ENCODE results near the gene PRR16.

The PRR16 gene

DNA sequence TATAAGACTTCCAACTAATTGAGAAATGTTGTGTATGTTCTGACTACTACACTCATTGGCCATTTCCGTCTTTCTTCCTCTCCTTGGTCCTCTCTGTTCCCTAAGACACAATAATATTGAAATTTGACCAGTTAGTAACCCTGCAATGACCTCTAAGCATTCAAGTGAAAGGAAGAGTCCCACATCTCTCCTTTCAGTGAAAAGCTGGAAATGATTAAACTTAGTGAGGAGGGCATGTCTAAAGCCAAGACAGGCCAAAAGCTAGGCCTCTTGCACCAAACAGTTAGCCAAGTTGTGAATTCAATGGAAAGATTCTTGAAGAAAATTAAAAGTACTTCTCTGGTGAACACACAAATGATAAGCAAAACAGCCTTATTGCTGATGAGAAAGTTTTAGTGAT lies 122.5 kb downstream of the PRR16 start:
- DNase-seq, result no peak

DNA sequence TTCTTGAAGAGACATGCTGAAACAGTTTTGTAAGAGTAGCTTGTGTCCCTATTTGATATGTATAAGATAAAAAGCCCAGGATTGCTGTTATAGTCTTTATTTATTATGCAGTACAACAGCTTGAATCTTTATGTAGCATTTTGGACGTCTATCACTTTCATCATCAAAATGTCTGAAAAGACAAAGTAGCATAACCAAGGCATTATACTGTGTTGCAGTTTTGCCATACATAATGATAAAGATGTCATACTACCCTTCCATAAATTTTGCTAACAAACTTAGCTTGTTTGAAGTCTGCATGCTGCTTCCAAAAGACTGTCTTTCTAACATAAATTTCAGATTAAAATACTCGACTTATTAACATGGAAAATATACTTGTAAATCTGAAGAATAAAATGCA lies 127.8 kb downstream of the PRR16 start:
- DNase-seq, result no peak

DNA sequence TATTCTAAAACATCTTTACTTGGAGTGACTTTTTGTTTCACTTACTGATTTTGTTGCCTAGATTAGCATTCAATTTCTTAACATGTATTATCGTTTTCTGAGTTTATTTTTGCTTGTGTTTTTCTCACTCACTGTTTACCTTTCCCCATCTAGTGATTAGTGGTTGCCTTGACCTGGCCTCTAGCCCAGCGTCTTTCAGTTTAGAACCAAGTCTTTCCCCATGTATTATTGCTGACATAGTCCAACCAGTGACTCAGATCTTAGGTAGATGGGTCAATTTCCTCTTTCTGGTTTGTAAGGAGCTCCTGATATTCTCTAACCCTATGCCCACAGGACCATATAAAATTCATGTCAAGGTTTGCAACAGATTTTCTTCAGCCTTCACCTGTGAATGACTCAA lies 135.5 kb downstream of the PRR16 start:
- no peak for DNase-seq

DNA sequence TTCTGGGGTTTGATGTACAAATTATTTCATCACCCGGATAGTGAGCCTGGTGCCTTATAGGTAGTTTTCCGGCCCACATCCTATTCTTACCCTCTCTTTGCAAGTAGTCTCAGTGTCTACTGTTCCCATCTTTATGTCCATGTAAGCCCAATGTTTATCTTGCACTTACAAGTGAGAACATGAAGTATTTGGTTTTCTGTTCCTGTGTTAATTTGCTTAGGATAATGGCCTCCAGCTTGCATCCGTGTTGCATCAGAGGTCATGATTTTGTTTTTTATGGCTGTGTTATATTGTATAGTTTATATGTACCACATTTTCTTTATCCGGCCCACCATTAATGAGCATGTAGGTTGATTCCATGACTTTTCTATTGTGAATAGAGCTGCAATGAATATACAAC lies 136.5 kb downstream of the PRR16 start:
- DNase-seq, result no peak

DNA sequence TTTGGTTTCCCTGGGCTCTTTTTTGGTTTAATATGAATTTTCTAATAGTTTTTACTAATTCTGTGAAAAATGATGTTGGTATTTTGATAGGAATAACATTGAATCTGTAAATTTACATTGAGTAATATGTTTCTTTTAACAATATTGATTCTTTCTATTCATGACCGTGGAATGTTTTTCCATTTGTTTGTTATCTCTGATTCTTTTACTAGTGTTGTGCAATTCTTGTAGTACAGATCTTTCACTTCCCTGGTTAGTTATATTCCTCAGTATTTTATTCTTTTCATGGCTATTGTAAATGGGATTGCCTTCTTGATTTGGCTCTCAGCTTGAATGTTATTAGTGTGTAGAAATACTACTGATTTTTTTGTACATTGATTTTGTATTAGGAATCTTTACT lies 137.9 kb downstream of the PRR16 start:
- DNase-seq, result no peak

DNA sequence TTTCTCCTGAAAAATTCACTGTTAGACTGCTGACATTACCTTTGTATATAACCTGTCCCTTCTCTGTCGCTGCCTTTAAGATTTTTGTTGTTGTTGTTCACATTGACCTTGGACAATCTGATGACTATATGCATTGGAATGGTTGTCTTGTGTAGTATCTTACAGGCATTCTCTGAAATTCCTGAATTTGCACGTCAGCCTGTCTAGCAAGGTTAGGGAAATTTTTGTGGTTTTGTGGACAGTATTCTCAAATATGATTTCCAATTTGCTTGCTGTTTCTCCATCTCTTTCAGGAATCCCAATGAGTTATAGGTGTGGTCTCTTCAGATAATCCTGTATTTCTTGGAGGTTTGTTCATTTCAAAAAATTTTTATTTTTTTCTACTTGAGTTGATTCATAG lies 140.8 kb downstream of the PRR16 start:
- DNase-seq, result no peak

DNA sequence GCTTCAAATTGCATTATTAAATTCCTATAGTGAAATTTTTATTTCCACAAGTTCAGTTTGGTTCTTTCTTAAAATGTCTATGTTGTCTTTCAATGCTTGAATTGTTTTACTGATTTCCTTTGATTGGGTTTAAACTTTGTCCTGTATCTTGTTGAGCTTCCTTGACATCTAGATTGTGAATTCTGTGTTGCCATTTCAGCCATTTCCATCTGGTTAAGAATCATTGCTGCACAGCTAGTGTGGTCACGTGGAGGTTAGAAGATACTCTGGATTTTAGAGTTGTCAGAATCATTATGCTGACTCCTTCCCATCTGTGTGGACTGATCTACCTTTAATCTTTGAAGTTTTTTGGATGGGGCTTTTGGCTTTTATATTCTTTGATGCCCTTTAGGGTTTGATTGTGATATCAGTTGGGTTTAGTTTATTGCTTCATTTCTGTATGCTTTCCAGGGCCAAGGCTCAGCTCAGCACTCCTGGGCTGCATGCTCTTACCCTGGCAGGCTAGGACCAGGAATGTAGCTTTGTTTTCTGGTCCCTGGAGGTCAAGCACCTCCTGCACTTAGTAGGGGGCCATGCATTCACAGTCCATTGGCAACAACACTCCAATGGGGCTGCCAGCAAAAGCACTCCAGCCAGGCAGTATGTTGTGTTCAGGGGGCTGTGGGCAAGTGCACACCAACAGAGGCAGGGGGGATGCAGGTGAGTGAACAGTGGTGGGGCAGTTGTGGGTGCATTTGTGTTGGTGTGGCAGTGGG lies 141.4 kb downstream of the PRR16 start:
- DNase-seq, result no peak

DNA sequence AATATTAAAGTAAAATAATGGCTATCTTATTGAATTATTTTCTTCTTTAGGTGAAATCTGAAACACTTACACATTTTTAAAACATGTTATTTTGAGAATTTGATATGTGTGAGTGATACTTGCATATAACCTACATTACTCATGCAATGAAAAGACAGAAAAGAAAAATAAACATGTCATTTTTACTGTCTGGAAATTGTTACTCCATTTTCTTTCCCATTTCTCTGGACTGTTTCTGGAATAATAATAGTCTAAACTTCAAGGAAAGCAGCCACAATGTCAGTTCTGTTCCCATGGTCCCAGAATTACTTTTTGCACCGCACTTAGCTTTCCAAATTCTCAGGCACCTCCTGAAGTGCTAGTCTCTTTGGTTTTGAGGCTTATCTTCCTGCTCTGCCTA lies 145.5 kb downstream of the PRR16 start:
- DNase-seq, result no peak

DNA sequence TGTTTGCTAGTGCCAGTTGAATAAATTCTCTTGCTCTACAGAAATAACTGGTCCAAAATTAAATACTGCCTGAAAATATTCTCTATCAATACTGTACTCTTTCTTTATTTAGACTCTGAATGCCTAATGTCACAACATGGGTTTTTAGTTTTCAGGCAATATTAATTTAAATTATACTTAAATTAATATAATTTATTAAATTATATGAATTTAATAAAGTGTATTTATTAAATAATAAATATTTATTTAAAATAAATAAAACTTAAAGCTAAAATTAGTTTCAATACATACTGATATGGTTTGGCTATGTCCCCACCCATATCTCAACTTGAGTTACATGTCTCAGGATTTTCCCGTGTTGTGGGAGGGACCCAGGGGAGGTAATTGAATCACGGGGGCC lies 146.0 kb downstream of the PRR16 start:
- no peak for DNase-seq

DNA sequence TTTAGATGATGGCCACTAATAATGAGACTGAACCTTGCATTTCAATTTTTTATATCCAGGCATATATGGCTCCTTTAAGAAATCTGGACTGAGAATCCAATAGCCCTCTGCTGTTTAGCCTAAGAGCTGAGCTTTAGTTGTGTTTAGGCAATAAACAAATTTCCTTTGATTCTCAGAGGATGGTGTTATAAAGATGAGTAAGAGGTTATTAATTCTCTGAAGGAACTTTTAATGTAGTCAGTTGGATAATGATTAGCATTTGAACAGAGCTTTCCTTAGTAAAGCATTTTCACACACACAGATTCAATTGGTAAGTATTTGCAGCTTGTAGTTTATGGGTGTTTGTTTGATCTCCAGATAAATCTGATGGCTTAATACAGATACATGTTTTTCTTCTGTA lies 149.6 kb downstream of the PRR16 start:
- DNase-seq, result no peak

DNA sequence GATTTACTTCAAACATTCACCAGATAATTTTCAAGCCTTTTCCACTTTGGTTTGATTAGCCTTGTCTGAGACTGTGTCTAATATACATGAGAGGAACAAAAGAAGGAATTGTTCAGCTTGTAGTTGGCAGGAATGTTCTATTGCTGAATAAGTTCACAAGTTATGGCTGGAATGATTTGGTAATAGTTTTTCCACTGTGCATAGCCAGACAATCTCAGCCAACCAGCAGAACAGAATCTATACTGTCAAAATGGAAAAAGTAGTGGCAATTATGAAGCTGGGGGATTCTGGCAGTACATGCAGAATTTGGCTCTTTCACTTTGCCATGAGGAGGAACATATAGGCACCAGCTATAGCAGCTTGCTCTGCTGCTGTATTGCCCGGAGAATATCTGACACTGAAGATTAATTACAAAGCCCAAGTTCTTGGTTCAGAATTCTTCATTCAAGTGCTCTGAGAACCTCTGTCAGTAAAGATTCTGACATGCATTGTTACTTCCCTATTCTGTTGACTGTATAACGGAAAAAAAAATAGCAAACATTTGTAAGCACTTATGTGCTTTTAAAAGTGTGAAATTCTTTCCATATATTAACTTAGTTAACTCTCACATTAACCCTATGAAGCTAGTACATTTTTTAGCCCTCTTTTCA lies 150.6 kb downstream of the PRR16 start:
- DNase-seq, result no peak

DNA sequence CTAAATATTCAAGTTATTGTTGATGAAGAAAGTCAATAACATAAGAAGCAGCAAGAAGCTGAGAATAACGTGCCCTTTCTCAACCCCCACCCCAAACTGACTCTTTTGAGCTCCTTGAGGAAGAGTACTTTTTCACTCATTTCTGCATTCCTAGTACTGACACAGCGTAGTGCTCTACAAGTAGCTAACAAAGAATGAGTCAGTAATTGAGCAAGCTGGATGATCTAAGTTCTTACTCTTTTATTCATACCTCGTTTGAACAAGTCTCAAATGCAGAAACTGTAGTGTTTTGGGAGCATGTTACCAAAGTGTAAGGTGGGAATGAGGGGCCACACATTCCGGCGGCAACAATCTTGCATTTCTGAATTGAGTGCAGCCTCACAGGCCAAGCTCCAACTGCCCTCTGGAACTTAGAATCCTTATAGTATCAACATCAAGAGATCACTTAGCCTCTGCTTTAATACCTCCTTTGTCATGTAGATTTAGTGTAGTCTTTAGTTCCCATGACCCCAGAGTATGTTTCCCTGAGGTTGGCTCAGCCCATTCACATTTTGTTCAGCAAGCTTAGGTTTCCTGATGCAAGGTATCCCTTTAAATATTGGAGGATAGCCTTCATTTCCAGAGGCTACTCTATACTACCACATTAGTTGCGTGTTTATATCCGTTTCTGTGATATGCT lies 152.0 kb downstream of the PRR16 start:
- no peak for DNase-seq

DNA sequence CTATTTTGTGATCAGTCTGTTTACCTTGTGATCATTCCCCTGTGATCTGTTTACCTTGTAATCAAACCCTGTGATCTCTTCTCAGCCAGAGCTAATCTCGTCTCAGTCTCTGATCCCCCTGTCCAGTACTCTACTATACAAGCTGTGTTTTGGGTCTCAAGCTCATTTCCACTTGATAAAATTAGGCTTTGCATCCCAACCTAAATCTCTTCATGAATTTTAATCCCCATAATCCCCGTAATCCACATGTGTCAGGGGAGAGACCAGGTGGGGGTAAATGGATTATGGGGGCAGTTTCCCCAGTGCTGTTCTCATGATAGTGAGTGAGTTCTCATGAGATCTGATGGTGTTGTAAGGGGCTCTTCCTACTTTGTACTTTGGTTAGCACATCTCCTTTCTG lies 157.2 kb downstream of the PRR16 start:
- DNase-seq, result no peak

DNA sequence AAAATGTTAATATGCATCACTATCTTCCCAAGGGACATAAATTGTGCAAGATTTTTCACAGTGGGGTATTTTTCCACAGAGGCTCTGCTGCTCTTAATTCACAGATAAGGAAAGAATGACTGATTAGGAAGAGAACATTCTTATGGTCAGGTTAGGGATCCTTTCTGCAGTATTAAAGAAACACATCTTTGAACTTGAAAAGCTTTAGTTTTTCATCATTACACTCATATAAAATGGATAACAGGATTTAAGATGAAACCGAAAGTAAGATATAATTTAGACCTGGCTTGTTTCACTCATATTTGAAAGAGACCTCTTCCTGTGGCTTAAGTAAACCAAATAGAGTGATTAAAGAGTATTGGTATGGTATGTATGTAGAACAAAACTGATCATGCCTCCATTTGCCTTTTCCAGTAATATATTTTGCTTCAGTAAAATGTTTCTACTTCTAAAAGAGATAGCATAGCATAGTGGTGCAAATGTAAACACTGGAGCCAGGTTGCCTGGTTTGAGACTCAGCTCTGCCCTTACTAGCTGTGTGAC lies 160.0 kb downstream of the PRR16 start:
- DNase-seq, result no peak

DNA sequence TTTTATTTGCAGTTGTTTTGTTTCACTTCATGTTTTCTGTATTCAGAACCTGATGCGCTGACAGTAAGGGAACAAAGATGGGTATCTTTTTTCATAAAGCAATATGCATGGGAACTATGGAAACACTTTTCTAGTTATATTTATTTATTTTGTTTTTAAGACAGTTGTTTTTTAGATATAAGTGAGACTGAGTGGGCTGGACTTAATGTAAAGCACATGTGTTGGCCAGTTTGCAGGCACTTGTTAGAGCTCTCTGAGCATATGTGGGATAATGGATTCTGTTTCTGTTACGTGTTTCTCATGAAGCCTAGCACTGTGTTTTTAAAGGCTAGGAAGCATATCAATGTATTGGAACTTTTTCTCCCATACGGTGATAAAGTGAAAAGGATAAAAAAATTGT lies 164.1 kb downstream of the PRR16 start:
- no peak for DNase-seq

DNA sequence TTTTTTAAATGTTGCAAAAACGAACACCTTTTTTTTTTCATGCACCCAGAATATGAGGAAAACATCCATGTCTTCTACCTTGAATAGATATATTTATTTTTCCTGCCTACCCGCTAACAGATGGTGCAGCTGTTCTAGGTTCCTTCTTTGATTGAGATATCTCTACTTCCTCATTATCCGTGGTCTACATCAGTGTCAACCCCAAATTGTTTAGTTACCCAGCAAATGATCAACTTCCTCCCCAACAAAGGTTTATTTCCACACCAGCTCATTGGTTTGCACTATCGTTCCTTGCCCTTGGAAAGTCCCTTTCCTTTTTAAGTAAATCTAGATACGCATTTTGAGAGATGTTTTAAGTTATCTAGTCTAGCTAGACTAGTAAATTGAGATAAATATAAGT lies 166.4 kb downstream of the PRR16 start:
- DNase-seq, result no peak

DNA sequence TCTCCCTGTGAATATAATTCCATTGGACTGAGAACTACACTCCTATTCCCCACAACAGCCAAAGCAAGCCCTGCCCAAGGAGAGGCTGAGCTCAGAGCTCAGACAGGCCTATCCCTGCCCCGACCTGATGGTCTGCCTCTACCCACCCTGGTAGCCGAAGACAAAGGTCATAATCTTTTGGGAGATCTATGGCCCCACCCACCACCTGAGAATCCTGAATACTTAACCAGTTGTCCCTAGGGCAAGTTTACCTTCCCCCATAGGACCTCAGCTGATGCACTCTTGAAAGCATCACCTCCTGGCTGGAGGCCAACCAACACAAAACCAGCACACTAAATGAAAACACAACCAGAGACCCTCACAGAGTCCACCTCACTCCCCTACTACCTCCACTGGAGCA lies 167.5 kb downstream of the PRR16 start:
- no peak for DNase-seq

DNA sequence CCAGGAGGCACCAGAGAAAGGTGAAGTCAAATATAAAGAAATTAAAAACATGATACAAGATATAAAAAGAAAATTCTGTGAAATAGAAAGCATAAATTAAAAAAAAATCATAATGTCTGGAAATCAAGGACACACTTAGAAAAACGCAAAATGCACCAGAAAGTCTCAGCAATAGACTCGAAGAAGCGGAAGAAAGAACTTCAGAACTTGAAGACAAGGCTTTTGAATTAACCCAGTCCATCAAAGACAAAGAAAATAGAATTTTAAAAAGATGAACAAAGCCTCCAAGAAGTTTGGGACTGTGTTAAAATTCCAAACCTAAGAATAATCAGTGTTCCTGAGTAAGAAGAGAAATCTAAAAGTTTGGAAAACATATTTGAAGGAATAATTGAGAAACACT lies 168.3 kb downstream of the PRR16 start:
- DNase-seq, result no peak

DNA sequence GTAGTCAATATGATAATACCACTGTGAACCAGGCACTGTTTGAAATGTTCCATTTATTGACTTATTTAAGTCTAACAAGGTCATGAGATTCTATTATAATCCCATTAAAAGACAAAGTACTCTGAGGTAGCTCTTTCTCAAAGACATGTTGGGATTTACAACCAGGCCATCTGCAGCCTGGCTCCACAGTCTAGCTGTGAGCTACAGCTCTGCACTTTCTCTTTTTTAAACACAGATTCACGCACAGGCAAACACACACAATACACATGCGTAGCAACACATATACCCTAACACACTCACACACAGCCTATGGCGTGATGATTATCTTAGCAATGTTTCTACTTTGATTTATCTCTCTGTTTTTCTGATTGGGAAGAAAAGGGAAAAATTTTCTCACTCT lies 174.3 kb downstream of the PRR16 start:
- DNase-seq, result no peak

DNA sequence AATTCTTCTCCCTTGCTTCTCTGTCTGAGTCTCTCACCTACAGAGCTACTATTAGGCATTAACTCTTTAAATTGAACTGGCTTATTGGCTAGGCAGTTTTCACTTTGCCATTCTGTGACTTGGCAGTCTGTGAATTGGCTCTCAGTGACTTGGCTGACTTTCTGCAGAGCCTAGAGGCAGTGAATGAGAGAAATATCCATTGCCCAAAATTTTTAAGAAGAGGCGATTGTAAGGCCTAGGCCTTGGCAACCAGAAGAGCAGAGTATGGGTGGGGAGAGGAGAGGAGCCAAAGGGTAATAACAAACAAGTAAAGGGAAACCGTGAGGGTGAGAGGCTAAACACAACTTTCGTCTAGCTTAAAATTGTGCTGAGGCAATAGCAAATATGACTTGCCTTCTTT lies 176.7 kb downstream of the PRR16 start:
- no peak for DNase-seq

DNA sequence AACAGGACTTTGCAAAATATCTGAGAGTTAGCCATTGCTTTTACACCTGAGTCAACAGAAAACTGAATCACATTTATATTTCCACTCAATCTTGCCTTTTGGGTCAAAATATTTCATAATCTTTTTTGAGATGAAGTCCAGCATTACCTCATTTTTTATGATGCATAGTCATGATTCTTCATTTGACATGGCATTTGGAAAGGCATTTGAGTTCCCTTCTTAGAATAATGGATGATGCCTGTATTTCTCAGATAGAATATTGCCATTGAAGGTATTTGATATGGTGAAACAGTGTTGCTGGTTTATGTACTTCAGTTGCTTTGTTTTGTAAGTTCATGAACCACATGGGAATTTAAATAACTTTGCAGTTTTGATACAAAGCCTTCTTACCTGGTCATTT lies 180.4 kb downstream of the PRR16 start:
- no peak for DNase-seq

DNA sequence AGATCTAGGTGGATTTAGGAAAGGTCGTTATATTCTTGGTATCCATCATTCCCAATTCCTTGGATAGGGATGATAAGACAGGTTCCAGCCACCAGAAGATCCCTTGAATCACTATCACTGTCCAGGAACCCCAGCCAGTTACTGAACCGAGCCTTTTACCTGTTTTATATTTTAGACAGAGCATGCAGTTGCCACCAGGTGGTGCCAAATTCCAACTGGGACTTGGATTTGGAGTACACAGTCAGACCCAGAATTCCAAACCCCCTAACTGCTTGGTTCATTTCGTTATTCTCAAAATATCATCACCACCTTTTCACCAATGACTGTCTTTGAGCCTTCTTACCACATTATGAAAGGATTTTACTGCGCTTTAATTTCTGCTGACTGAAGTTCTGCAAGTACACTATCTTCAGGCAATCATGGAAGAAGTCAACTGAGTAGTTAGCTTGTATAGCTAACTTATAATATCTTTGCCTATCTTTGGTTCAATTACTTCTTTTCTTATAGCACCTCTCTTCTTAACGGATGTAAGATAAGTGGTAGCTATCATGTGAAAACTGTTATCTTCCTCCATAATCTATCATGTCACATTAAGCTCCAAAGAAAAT lies 191.8 kb downstream of the PRR16 start:
- DNase-seq, result peak; percentile 1

DNA sequence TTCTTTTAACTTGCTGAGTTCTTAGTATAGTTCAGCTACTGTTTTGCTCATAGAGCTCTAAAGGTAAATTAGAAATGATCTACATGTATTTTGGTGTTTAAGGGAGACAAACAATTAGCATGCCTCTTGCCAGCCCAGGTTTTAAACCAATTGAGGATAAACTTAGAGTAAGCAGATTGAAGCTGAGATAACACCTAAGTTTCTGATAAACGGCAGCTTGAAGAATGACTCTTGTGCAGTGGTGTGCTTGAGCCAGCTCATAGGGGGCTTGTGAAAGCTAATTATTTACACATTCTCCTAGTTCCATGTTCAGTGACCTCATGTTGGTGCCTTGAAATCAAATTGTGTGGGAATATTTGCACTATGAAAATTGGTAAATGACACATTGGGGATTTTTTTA lies 193.0 kb downstream of the PRR16 start:
- no peak for DNase-seq

DNA sequence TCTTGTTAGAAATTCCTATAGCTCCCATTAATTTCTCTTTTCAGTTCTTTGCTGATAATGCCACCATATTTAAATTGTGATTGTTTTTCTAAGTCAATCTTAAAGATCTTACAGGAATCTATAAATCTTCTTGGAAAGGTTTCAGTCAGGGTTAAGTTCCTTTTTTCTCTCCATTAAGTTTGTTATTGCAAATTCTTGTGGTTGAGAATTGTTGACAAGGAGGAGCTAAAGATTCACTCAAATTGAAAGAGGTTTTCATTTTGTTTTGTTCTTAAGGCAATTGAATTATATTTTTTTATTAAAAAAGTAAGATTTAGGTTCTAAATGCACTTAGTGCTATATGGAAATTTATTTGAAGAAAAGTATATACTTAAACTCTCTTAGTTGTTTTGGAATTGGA lies 213.4 kb downstream of the PRR16 start:
- no peak for DNase-seq
